ENCODE measurements around the gene PPP4R3B.

The PPP4R3B gene

DNA sequence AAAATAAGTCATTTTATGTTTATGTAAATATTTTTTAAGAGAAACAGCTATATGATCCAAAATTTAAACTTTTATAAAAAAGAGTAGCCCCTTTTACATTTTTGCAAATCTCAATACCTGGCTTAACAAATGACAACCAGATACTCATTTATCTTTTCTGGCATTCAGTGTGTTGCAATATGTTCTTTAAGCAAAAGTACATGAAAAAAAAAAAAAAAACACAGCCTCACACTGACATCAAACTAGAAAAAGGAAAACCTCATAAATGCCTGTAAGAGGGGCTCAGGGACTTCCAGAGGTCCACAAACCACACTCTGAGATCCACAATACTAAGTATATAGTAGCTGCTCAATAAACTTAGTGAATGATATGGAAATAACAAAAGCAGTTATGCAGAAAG is 21.9 kb downstream of the PPP4R3B start:
- Histone ChIP-seq H3K27me3 (replicated peaks in 2 of 5; ENCODE audit: control insufficient read depth in 4 of 5, insufficient read depth in 5 of 5, low read length in 4 of 5) (no peaks in the 10 kb centered on the region), H3K4me3 (ENCODE audit: control insufficient read depth in 1 of 7, extremely low read depth in 1 of 7, insufficient read depth in 4 of 7, low read depth in 2 of 7, low read length in 6 of 7) (no peak overlapping the region), H3K9me3 (ENCODE audit: control extremely low read depth in 1 of 5, control insufficient read depth in 4 of 5, insufficient read depth in 2 of 5, low read depth in 1 of 5, low read length in 4 of 5) (no peaks in the 10 kb centered on the region), H3K36me3 (ENCODE audit: control insufficient read depth in 4 of 4, insufficient read depth in 4 of 4, low read length in 3 of 4) (peaks cover 7 to 36% (median 14%) of the 10 kb centered on the region in 4 experiments), H3K4me1 (ENCODE audit: control extremely low read depth in 1 of 4, control insufficient read depth in 4 of 4, insufficient read depth in 4 of 4, low read length in 3 of 4) (no peaks in the 10 kb centered on the region), H3K27ac (ENCODE audit: insufficient read depth in 1 of 2, low read depth in 1 of 2, low read length in 2 of 2, poor library complexity in 1 of 2, severe bottlenecking in 2 of 2) (no peak overlapping the region)
- POLR2A ChIA-PET = no interaction called here
- CTCF ChIA-PET = no interaction called here
- no peak for DNase-seq

- no CpG with 5 or more reads among the region's 1 CpG for WGBS (ENCODE audit: insufficient coverage)
Measured at GRCh38 chr2:55592130-55592529, 25.3 kb downstream of the PPP4R3B start.

DNA sequence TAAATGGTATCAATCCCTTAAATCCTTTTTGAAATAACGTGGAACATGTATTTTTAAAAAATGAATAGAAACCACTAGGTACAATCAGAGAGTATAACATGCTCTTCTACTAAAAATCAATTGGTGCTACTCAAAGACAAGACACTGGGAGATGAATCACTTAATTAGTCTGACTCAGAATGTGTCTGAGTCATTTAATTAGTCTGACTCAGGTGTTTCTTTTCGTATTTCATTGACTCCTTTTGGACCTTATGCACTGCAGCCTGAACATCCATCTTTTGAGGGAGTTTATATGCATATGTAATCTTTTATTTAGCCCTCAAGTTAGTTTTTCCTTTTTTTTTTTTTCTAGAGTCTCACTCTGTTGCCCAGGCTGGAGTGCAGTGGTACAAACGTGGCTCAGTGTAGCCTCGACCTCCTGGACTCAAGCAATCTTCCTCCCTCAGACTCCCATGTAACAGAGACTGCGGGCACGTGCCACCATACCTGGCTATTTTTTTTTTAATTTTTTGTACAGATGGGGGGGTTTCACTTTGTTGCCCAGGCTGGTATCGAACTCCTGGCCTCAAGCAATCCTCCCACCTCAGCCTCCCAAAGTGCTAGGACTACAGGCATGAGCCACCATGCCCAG is 26.5 kb downstream of the PPP4R3B start:
- POLR2A ChIA-PET = no interaction called here
- WGBS (ENCODE audit: insufficient coverage) = 100% methylated on average over 2 of the region's 7 CpGs
- CTCF ChIA-PET = no interaction called here
- no peaks in the 10 kb centered on the region for H3K27me3 ChIP-seq (replicated peaks in 2 of 5; ENCODE audit: control insufficient read depth in 4 of 5, insufficient read depth in 5 of 5, low read length in 4 of 5)
- H3K4me3 ChIP-seq (ENCODE audit: control insufficient read depth in 1 of 7, extremely low read depth in 1 of 7, insufficient read depth in 4 of 7, low read depth in 2 of 7, low read length in 6 of 7) = no peak overlapping the region
- peaks cover 11 to 21% (median 13%) of the 10 kb centered on the region in 4 experiments for H3K36me3 ChIP-seq (ENCODE audit: control insufficient read depth in 4 of 4, insufficient read depth in 4 of 4, low read length in 3 of 4)
- H3K27ac ChIP-seq (ENCODE audit: insufficient read depth in 1 of 2, low read depth in 1 of 2, low read length in 2 of 2, poor library complexity in 1 of 2, severe bottlenecking in 2 of 2) = no peak overlapping the region
- no peak for DNase-seq
- no peaks in the 10 kb centered on the region for H3K4me1 ChIP-seq (ENCODE audit: control extremely low read depth in 1 of 4, control insufficient read depth in 4 of 4, insufficient read depth in 4 of 4, low read length in 3 of 4)
- no peaks in the 10 kb centered on the region for H3K9me3 ChIP-seq (ENCODE audit: control extremely low read depth in 1 of 5, control insufficient read depth in 4 of 5, insufficient read depth in 2 of 5, low read depth in 1 of 5, low read length in 4 of 5)

More at GRCh38 chr2:55592130-55592529, 25.3 kb downstream of the PPP4R3B start:
- no peaks in the 10 kb centered on the region for H3K27me3 ChIP-seq (replicated peaks in 2 of 5; ENCODE audit: control insufficient read depth in 4 of 5, insufficient read depth in 5 of 5, low read length in 4 of 5)
- H3K9me3 ChIP-seq (ENCODE audit: control extremely low read depth in 1 of 5, control insufficient read depth in 4 of 5, insufficient read depth in 2 of 5, low read depth in 1 of 5, low read length in 4 of 5) = no peaks in the 10 kb centered on the region
- no peak overlapping the region for H3K4me3 ChIP-seq (ENCODE audit: control insufficient read depth in 1 of 7, extremely low read depth in 1 of 7, insufficient read depth in 4 of 7, low read depth in 2 of 7, low read length in 6 of 7)
- peaks cover 8 to 24% (median 10%) of the 10 kb centered on the region in 4 experiments for H3K36me3 ChIP-seq (ENCODE audit: control insufficient read depth in 4 of 4, insufficient read depth in 4 of 4, low read length in 3 of 4)
- CTCF ChIA-PET = interaction anchor here (1.1 kb wide), 1 partner anchor 22 kb away, joined by 3 read pairs; no protein-coding TSS in a partner anchor
- H3K4me1 ChIP-seq (ENCODE audit: control extremely low read depth in 1 of 4, control insufficient read depth in 4 of 4, insufficient read depth in 4 of 4, low read length in 3 of 4) = no peaks in the 10 kb centered on the region
- peak overlapping the region in 1 of 2 experiments; percentile 43 for H3K27ac ChIP-seq (ENCODE audit: insufficient read depth in 1 of 2, low read depth in 1 of 2, low read length in 2 of 2, poor library complexity in 1 of 2, severe bottlenecking in 2 of 2)
- POLR2A ChIA-PET = no interaction called here
- no peak for DNase-seq

- CTCF ChIA-PET = interaction anchor here (1.0 to 1.6 kb wide), 2 partner anchors 12 to 33 kb away, joined by 3 read pairs; no protein-coding TSS in a partner anchor
- peak overlapping the region in 1 of 2 experiments; percentile 52 for H3K27ac ChIP-seq (ENCODE audit: insufficient read depth in 1 of 2, low read depth in 1 of 2, low read length in 2 of 2, poor library complexity in 1 of 2, severe bottlenecking in 2 of 2)
Measured at GRCh38 chr2:55585451-55586080, 31.9 kb downstream of the PPP4R3B start.

GRCh38 chr2:55581874-55582547 is 35.4 kb downstream of the PPP4R3B start:
- Histone ChIP-seq H3K4me3 (ENCODE audit: control insufficient read depth in 1 of 7, extremely low read depth in 1 of 7, insufficient read depth in 4 of 7, low read depth in 2 of 7, low read length in 6 of 7) (peak overlapping the region in 2 of 7 experiments; percentile 11 to 39), H3K27me3 (replicated peaks in 2 of 5; ENCODE audit: control insufficient read depth in 4 of 5, insufficient read depth in 5 of 5, low read length in 4 of 5) (no peaks in the 10 kb centered on the region), H3K27ac (ENCODE audit: insufficient read depth in 1 of 2, low read depth in 1 of 2, low read length in 2 of 2, poor library complexity in 1 of 2, severe bottlenecking in 2 of 2) (peak overlapping the region; percentile 25 to 68), H3K36me3 (ENCODE audit: control insufficient read depth in 4 of 4, insufficient read depth in 4 of 4, low read length in 3 of 4) (peaks cover 12 to 54% (median 32%) of the 10 kb centered on the region in 4 experiments), H3K9me3 (ENCODE audit: control extremely low read depth in 1 of 5, control insufficient read depth in 4 of 5, insufficient read depth in 2 of 5, low read depth in 1 of 5, low read length in 4 of 5) (no peaks in the 10 kb centered on the region), H3K4me1 (ENCODE audit: control extremely low read depth in 1 of 4, control insufficient read depth in 4 of 4, insufficient read depth in 4 of 4, low read length in 3 of 4) (peaks cover 0 to 14% (median 4%) of the 10 kb centered on the region in 4 experiments)
- ChIA-PET POLR2A (no interaction called here), CTCF (interaction anchor here (0.9 to 1.1 kb wide), 2 partner anchors 20 to 35 kb away, joined by 3 to 4 read pairs; partner anchors contain the start of gene PPP4R3B)
- DNase-seq = peak; percentile 15 to 52 (median 31)
- WGBS (ENCODE audit: insufficient coverage) = 80% methylated on average over 1 of the region's 4 CpGs

More at GRCh38 chr2:55585451-55586080, 31.9 kb downstream of the PPP4R3B start:
- peak in 2 of 3 donors; percentile 19 to 27 for DNase-seq
- Histone ChIP-seq H3K27me3 (replicated peaks in 2 of 5; ENCODE audit: control insufficient read depth in 4 of 5, insufficient read depth in 5 of 5, low read length in 4 of 5) (no peaks in the 10 kb centered on the region), H3K9me3 (ENCODE audit: control extremely low read depth in 1 of 5, control insufficient read depth in 4 of 5, insufficient read depth in 2 of 5, low read depth in 1 of 5, low read length in 4 of 5) (no peaks in the 10 kb centered on the region), H3K4me3 (ENCODE audit: control insufficient read depth in 1 of 7, extremely low read depth in 1 of 7, insufficient read depth in 4 of 7, low read depth in 2 of 7, low read length in 6 of 7) (no peak overlapping the region), H3K4me1 (ENCODE audit: control extremely low read depth in 1 of 4, control insufficient read depth in 4 of 4, insufficient read depth in 4 of 4, low read length in 3 of 4) (peaks cover 0 to 14% (median 4%) of the 10 kb centered on the region in 4 experiments), H3K36me3 (ENCODE audit: control insufficient read depth in 4 of 4, insufficient read depth in 4 of 4, low read length in 3 of 4) (peaks cover 15 to 33% (median 24%) of the 10 kb centered on the region in 4 experiments)
- POLR2A ChIA-PET = no interaction called here
- 80% methylated on average over 1 of the region's 2 CpGs for WGBS (ENCODE audit: insufficient coverage)

GRCh38 chr2:55581435-55581834 is 36.0 kb downstream of the PPP4R3B start:
- ChIA-PET CTCF (interaction anchor here (0.9 to 1.1 kb wide), 2 partner anchors 21 to 36 kb away, joined by 3 to 4 read pairs; partner anchors contain the start of gene PPP4R3B), POLR2A (no interaction called here)
- Histone ChIP-seq H3K9me3 (ENCODE audit: control extremely low read depth in 1 of 5, control insufficient read depth in 4 of 5, insufficient read depth in 2 of 5, low read depth in 1 of 5, low read length in 4 of 5) (no peaks in the 10 kb centered on the region), H3K27ac (ENCODE audit: insufficient read depth in 1 of 2, low read depth in 1 of 2, low read length in 2 of 2, poor library complexity in 1 of 2, severe bottlenecking in 2 of 2) (peak overlapping the region; percentile 25 to 68), H3K27me3 (replicated peaks in 2 of 5; ENCODE audit: control insufficient read depth in 4 of 5, insufficient read depth in 5 of 5, low read length in 4 of 5) (no peaks in the 10 kb centered on the region), H3K4me3 (ENCODE audit: control insufficient read depth in 1 of 7, extremely low read depth in 1 of 7, insufficient read depth in 4 of 7, low read depth in 2 of 7, low read length in 6 of 7) (no peak overlapping the region), H3K36me3 (ENCODE audit: control insufficient read depth in 4 of 4, insufficient read depth in 4 of 4, low read length in 3 of 4) (peaks cover 9 to 51% (median 34%) of the 10 kb centered on the region in 4 experiments), H3K4me1 (ENCODE audit: control extremely low read depth in 1 of 4, control insufficient read depth in 4 of 4, insufficient read depth in 4 of 4, low read length in 3 of 4) (peaks cover 0 to 14% (median 4%) of the 10 kb centered on the region in 4 experiments)
- DNase-seq = peak; percentile 57 to 63 (median 61)
- 100% methylated on average over 1 of the region's 3 CpGs for WGBS (ENCODE audit: insufficient coverage)

Data from common myeloid progenitor, CD34-positive (primary cell).